Keratinocyte (primary cell): ENCODE results near the gene A4GALT. TPM values are rescaled to one million over a fixed set of nuclear protein-coding genes. Genes with fewer than 3 reads are reported as not detected.

Experiments used
- DNase-seq: peaks from one replicate; pipeline ENCODE4 v3.0.0-alpha.2; 2011; ENCODE audit warnings: low read depth, missing footprints, low spot score
- FAIRE-seq: peaks from 2 replicates; lab custom pipeline; 2011; peaks lifted over from hg19 to GRCh38; lab: Jason Lieb, UNC
- H2AFZ ChIP-seq: 2 replicates; pipeline ENCODE4 v1.6.0; 2012; ENCODE audit warnings: low read length, control low read depth, inconsistent platforms; ENCODE audit not compliant: control insufficient read depth
- H3K27ac ChIP-seq: 2 replicates; pipeline ENCODE4 v1.5.1; 2011; ENCODE audit warnings: low read length; ENCODE audit not compliant: control insufficient read depth, insufficient read depth
- H3K27me3 ChIP-seq: 3 replicates; pipeline ENCODE4 v1.6.0; 2011; ENCODE audit warnings: low read length; ENCODE audit not compliant: control insufficient read depth, insufficient read depth; ENCODE audit errors: extremely low read depth
- H3K36me3 ChIP-seq, 2 experiments: 2 replicates in 1 of 2; 3 replicates in 1 of 2; pipeline ENCODE4 v1.5.1; 2011; ENCODE audit warnings: low read length in 2 of 2, mild to moderate bottlenecking in 1 of 2; ENCODE audit not compliant: control insufficient read depth in 2 of 2, insufficient read depth in 2 of 2; ENCODE audit errors: extremely low read depth in 1 of 2
- H3K4me1 ChIP-seq: 3 replicates; pipeline ENCODE4 v1.5.1; 2011; ENCODE audit warnings: low read length; ENCODE audit not compliant: control insufficient read depth, insufficient read depth; ENCODE audit errors: extremely low read depth
- H3K4me2 ChIP-seq: 3 replicates; pipeline ENCODE4 v1.6.0; 2011; ENCODE audit warnings: low read depth, low read length; ENCODE audit not compliant: control insufficient read depth, insufficient read depth; ENCODE audit errors: extremely low read depth
- H3K4me3 ChIP-seq, 3 experiments: fragments of 200-600 bp in 1 of 3; sonication (generic) in 1 of 3; 2 replicates in 2 of 3; 3 replicates in 1 of 3; pipeline ENCODE4 v1.5.1; 2011 to 2016; ENCODE audit warnings: low read length in 3 of 3, mild to moderate bottlenecking in 3 of 3, control low read depth in 2 of 3, inconsistent platforms in 1 of 3, low read depth in 1 of 3, mixed read lengths in 1 of 3, mixed run types in 1 of 3, moderate library complexity in 1 of 3; ENCODE audit not compliant: control insufficient read depth in 2 of 3, insufficient read depth in 2 of 3; ENCODE audit errors: extremely low read depth in 1 of 3
- H3K79me2 ChIP-seq: 2 replicates; pipeline ENCODE4 v1.6.0; 2012; ENCODE audit warnings: low read length; ENCODE audit not compliant: control insufficient read depth, insufficient read depth
- H3K9ac ChIP-seq: 3 replicates; pipeline ENCODE4 v1.6.0; 2011; ENCODE audit warnings: low read length; ENCODE audit not compliant: control insufficient read depth, insufficient read depth; ENCODE audit errors: extremely low read depth
- H3K9me1 ChIP-seq: 3 replicates; pipeline ENCODE4 v1.6.0; 2011; ENCODE audit warnings: low read length; ENCODE audit not compliant: control insufficient read depth, insufficient read depth; ENCODE audit errors: extremely low read depth
- H3K9me3 ChIP-seq: 2 replicates; pipeline ENCODE4 v1.5.1; 2012; ENCODE audit warnings: low read depth, low read length; ENCODE audit not compliant: control insufficient read depth
- H4K20me1 ChIP-seq: 3 replicates; pipeline ENCODE4 v1.6.0; 2011; ENCODE audit warnings: low read length; ENCODE audit not compliant: control insufficient read depth, insufficient read depth; ENCODE audit errors: extremely low read depth
- EZH2 ChIP-seq: IDR thresholded peaks from one replicate; pipeline ENCODE4 v1.6.1; 2012; ENCODE audit warnings: inconsistent platforms, mild to moderate bottlenecking, low read length, moderate library complexity
- dilution Hi-C: fragments of 300-500 bp; cut with MboI; formaldehyde crosslinking; loops from one replicate; pipeline ENCODE4 v1.7.0; 2020; ENCODE audit warnings: low sequenced_read_pairs; ENCODE audit not compliant: extremely low pct_ligation_motif_present
- polyA plus RNA-seq, 5 experiments: library from polyadenylated mRNA; depleted of rRNA in 3 of 5; stranded (reverse) in 3 of 5; stranded (forward) in 1 of 5; unstranded in 1 of 5; fragments of >200 nt; gene quantifications; 1 replicate in 1 of 5; 2 replicates in 3 of 5; 3 replicates in 1 of 5; pipeline versions ENCODE4 v1.2.1 to v1.2.3, GENCODE V29; 2011 to 2012; ENCODE audit warnings: missing spikeins in 2 of 5, low read depth in 1 of 5, low replicate concordance in 1 of 5
- TF ChIP-seq, protein P1 (sequence below), 3 experiments: IDR thresholded peaks in 1 of 3; conservative IDR thresholded peaks in 1 of 3; optimal IDR thresholded peaks in 1 of 3; 2 replicates in 2 of 3; 3 replicates in 1 of 3; pipeline versions ENCODE3 to v1.5.1; 2011; ENCODE audit warnings: low read length in 3 of 3, mild to moderate bottlenecking in 3 of 3, moderate library complexity in 2 of 3, control low read depth in 1 of 3, inconsistent platforms in 1 of 3; ENCODE audit not compliant: insufficient read depth in 2 of 3; ENCODE audit errors: extremely low read depth in 1 of 3

The A4GALT gene
- polyA plus RNA-seq, 1 donor (not counting 4 experiments of a cell fraction or from before 2014, with no cell fraction given): 1.6 TPM

GRCh38 chr22:42645341-42645937, 75.2 kb downstream of the A4GALT start:
- H4K20me1 ChIP-seq: no peaks in the 10 kb centered on the region
- peak overlapping the region; percentile 3 to 31 (median 26) for H3K4me3 ChIP-seq
- peaks cover 2% of the 10 kb centered on the region for H3K9me1 ChIP-seq
- H3K36me3 ChIP-seq: peaks cover 0 to 2% of the 10 kb centered on the region in 2 experiments
- H2AFZ ChIP-seq: no peak overlapping the region
- DNase-seq: no peak
- H3K4me1 ChIP-seq: peaks cover 46% of the 10 kb centered on the region
- H3K4me2 ChIP-seq: peak overlapping the region; percentile 80
- no peak for FAIRE-seq
- peak overlapping the region; percentile 56 for H3K27ac ChIP-seq
- no peaks in the 10 kb centered on the region for H3K9me3 ChIP-seq
- H3K9ac ChIP-seq: peak overlapping the region; percentile 70
- no peaks in the 10 kb centered on the region for H3K27me3 ChIP-seq
- no peak for TF ChIP-seq EZH2
- TF ChIP-seq, protein P1, sequence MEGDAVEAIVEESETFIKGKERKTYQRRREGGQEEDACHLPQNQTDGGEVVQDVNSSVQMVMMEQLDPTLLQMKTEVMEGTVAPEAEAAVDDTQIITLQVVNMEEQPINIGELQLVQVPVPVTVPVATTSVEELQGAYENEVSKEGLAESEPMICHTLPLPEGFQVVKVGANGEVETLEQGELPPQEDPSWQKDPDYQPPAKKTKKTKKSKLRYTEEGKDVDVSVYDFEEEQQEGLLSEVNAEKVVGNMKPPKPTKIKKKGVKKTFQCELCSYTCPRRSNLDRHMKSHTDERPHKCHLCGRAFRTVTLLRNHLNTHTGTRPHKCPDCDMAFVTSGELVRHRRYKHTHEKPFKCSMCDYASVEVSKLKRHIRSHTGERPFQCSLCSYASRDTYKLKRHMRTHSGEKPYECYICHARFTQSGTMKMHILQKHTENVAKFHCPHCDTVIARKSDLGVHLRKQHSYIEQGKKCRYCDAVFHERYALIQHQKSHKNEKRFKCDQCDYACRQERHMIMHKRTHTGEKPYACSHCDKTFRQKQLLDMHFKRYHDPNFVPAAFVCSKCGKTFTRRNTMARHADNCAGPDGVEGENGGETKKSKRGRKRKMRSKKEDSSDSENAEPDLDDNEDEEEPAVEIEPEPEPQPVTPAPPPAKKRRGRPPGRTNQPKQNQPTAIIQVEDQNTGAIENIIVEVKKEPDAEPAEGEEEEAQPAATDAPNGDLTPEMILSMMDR (optimal IDR thresholded peaks at IDR 0.05 in 1 of 3, IDR thresholded peaks at IDR 0.05 in 1 of 3, conservative IDR thresholded peaks at IDR 0.05 in 1 of 3; ENCODE audit: extremely low read depth in 1 of 3, insufficient read depth in 2 of 3, low read length in 3 of 3): no peak
- dilution Hi-C loops: no loop called here
- peaks cover 80% of the 10 kb centered on the region for H3K79me2 ChIP-seq

GRCh38 chr22:42644422-42645340, 76.0 kb downstream of the A4GALT start:
- Histone ChIP-seq H3K36me3 (peaks cover 0 to 3% of the 10 kb centered on the region in 2 experiments), H3K79me2 (peaks cover 86% of the 10 kb centered on the region), H4K20me1 (no peaks in the 10 kb centered on the region), H3K27ac (peak overlapping the region; percentile 56), H3K4me2 (peak overlapping the region; percentile 80), H3K9me3 (no peaks in the 10 kb centered on the region), H2AFZ (no peak overlapping the region), H3K9me1 (peaks cover 2% of the 10 kb centered on the region), H3K4me1 (peaks cover 45% of the 10 kb centered on the region), H3K4me3 (peak overlapping the region in 2 of 3 experiments; percentile 26 to 31), H3K9ac (peak overlapping the region; percentile 70), H3K27me3 (no peaks in the 10 kb centered on the region)
- FAIRE-seq (peak; percentile 13), DNase-seq (no peak)
- no peak for TF ChIP-seq EZH2
- TF ChIP-seq, protein P1 (optimal IDR thresholded peaks at IDR 0.05 in 1 of 3, IDR thresholded peaks at IDR 0.05 in 1 of 3, conservative IDR thresholded peaks at IDR 0.05 in 1 of 3; ENCODE audit: extremely low read depth in 1 of 3, insufficient read depth in 2 of 3, low read length in 3 of 3): no peak
- dilution Hi-C loops: no loop called here
